Measurements from ENCODE around the gene RARRES1.

- no peak for TF ChIP-seq YY1 (IDR thresholded peaks at IDR 0.05; ENCODE audit: low read depth)
- TF ChIP-seq, protein P1, sequence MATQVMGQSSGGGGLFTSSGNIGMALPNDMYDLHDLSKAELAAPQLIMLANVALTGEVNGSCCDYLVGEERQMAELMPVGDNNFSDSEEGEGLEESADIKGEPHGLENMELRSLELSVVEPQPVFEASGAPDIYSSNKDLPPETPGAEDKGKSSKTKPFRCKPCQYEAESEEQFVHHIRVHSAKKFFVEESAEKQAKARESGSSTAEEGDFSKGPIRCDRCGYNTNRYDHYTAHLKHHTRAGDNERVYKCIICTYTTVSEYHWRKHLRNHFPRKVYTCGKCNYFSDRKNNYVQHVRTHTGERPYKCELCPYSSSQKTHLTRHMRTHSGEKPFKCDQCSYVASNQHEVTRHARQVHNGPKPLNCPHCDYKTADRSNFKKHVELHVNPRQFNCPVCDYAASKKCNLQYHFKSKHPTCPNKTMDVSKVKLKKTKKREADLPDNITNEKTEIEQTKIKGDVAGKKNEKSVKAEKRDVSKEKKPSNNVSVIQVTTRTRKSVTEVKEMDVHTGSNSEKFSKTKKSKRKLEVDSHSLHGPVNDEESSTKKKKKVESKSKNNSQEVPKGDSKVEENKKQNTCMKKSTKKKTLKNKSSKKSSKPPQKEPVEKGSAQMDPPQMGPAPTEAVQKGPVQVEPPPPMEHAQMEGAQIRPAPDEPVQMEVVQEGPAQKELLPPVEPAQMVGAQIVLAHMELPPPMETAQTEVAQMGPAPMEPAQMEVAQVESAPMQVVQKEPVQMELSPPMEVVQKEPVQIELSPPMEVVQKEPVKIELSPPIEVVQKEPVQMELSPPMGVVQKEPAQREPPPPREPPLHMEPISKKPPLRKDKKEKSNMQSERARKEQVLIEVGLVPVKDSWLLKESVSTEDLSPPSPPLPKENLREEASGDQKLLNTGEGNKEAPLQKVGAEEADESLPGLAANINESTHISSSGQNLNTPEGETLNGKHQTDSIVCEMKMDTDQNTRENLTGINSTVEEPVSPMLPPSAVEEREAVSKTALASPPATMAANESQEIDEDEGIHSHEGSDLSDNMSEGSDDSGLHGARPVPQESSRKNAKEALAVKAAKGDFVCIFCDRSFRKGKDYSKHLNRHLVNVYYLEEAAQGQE (IDR thresholded peaks at IDR 0.05; ENCODE audit: low read depth) = no peak
- no peak for TF ChIP-seq EP300 (IDR thresholded peaks at IDR 0.05; ENCODE audit: borderline replicate concordance)
- TF ChIP-seq TAF1 (IDR thresholded peaks at IDR 0.05; ENCODE audit: low read depth) = no peak
- no peak for TF ChIP-seq FOXM1 (IDR thresholded peaks at IDR 0.05; ENCODE audit: borderline replicate concordance, low read depth)
- no peak for TF ChIP-seq RAD21 (IDR thresholded peaks at IDR 0.05; ENCODE audit: low read depth)
- TF ChIP-seq CREB1 (IDR thresholded peaks at IDR 0.05; ENCODE audit: low read depth) = no peak
Measured at GRCh38 chr3:158745551-158745950, 13.3 kb upstream of the RARRES1 start.

Measured in Ishikawa (cell line).